Left lung (tissue), 10 donors: ENCODE data around the gene NEDD9. TPM values are rescaled to one million over a fixed set of nuclear protein-coding genes. Genes with fewer than 3 reads are reported as not detected.

Experiments
- ATAC-seq: fragments of 200-7000 bp; cut with Tn5 transposase; one replicate; pipeline ENCODE4 v1.9.1; 2020; ENCODE audit warnings: moderate library complexity
- DNase-seq, 4 donors: peaks; one replicate each; pipeline ENCODE4 v3.0.0-alpha.2; 2013 to 2020
- H3K27ac ChIP-seq, 2 donors: fragments of 200-600 bp; sonication (generic) in 1 of 2; one replicate each; pipeline versions ENCODE4 v1.5.0 to v1.8.0; 2020 to 2021
- H3K27me3 ChIP-seq, 2 donors: fragments of 200-600 bp; sonication (generic) in 1 of 2; one replicate each; pipeline versions ENCODE4 v1.5.0 to v1.8.0; 2020 to 2021
- H3K36me3 ChIP-seq, 2 donors: fragments of 200-600 bp; sonication (generic) in 1 of 2; one replicate each; pipeline versions ENCODE4 v1.5.0 to v1.8.0; 2020 to 2021
- H3K4me1 ChIP-seq, 2 donors: fragments of 200-600 bp; one replicate each; pipeline ENCODE4 v1.8.0; 2021
- H3K4me3 ChIP-seq, 2 donors: fragments of 200-600 bp; sonication (generic) in 1 of 2; one replicate each; pipeline versions ENCODE4 v1.5.0 to v1.8.0; 2020 to 2021; ENCODE audit warnings: mild to moderate bottlenecking in 1 of 2
- H3K9me3 ChIP-seq, 2 donors: fragments of 200-600 bp; sonication (generic) in 1 of 2; one replicate each; pipeline versions ENCODE4 v1.5.0 to v1.8.0; 2020 to 2021
- CTCF ChIP-seq, 2 donors: fragments of 200-600 bp; sonication (generic) in 1 of 2; IDR thresholded peaks; one replicate each; pipeline versions ENCODE4 v1.5.0 to v1.8.0; 2021; ENCODE audit warnings: antibody characterized with exemption in 2 of 2
- intact Hi-C, 2 donors: fragments of 100-400 bp; cut with DNase I; formaldehyde crosslinking; loops; one replicate each; pipeline versions ENCODE4 v1.11.2 to v1.14.2; 2022
- polyA plus RNA-seq, 6 donors: library from polyadenylated mRNA; unstranded; fragments of 120-200 nt; gene quantifications; one replicate each; pipeline ENCODE4 v1.2.1, GENCODE V29; 2013; ENCODE audit not compliant: insufficient read length in 6 of 6
- total RNA-seq, 2 donors: library from RNA; stranded (reverse); fragmentation: NEBNext Ultra II Directional; extraction: Animal tissue kit (Norgen Biotek cat#: 25700); gene quantifications; one replicate each; pipeline ENCODE4 v1.2.1, GENCODE V29; 2021
- donor health status: DM: no; HTN: yes; CAD: no.
- donor health status: DM: no; HTN: no; CAD: no.

NEDD9 gene
- total and polyA plus RNA-seq, 8 donors, result 54.3 to 193 (median 59.5) TPM

GRCh38 chr6:11263291-11263775 is 30.9 kb upstream of the NEDD9 start:
- no peaks in the 10 kb centered on the region for H3K36me3 ChIP-seq
- no peak overlapping the region for H3K4me3 ChIP-seq
- H3K9me3 ChIP-seq, result no peaks in the 10 kb centered on the region
- H3K27me3 ChIP-seq, result no peaks in the 10 kb centered on the region
- intact Hi-C loops, result no loop called here
- TF ChIP-seq CTCF (IDR thresholded peaks at IDR 0.05), result no peak
- peak overlapping the region; percentile 71 to 72 for H3K27ac ChIP-seq
- DNase-seq (peak in 3 of 4 donors; percentile 36 to 81 (median 80)), ATAC-seq (peak; percentile 87)
- peaks cover 21 to 31% of the 10 kb centered on the region in 2 donors for H3K4me1 ChIP-seq

- TF ChIP-seq CTCF (IDR thresholded peaks at IDR 0.05), result no peak
- intact Hi-C loops, result no loop called here
- Histone ChIP-seq H3K27ac (peak overlapping the region; percentile 35 to 72), H3K4me3 (no peak overlapping the region), H3K36me3 (no peaks in the 10 kb centered on the region), H3K27me3 (no peaks in the 10 kb centered on the region), H3K4me1 (peaks cover 21 to 35% of the 10 kb centered on the region in 2 donors), H3K9me3 (no peaks in the 10 kb centered on the region)
- DNase-seq, result no peak
- ATAC-seq, result peak; percentile 19
Observed at GRCh38 chr6:11262242-11262641, 29.8 kb upstream of the NEDD9 start.

- Histone ChIP-seq H3K4me3 (no peak overlapping the region), H3K27me3 (no peaks in the 10 kb centered on the region), H3K4me1 (peaks cover 21 to 35% of the 10 kb centered on the region in 2 donors), H3K9me3 (no peaks in the 10 kb centered on the region), H3K27ac (no peak overlapping the region), H3K36me3 (no peaks in the 10 kb centered on the region)
- ATAC-seq (no peak), DNase-seq (no peak)
- no peak for TF ChIP-seq CTCF (IDR thresholded peaks at IDR 0.05)
- intact Hi-C loops, result no loop called here
Observed at GRCh38 chr6:11260249-11261038, 28.0 kb upstream of the NEDD9 start.

- Histone ChIP-seq H3K27me3 (no peaks in the 10 kb centered on the region), H3K9me3 (no peaks in the 10 kb centered on the region), H3K4me3 (no peak overlapping the region), H3K27ac (peak overlapping the region; percentile 4 to 62), H3K4me1 (peaks cover 16 to 30% of the 10 kb centered on the region in 2 donors), H3K36me3 (no peaks in the 10 kb centered on the region)
- TF ChIP-seq CTCF (IDR thresholded peaks at IDR 0.05), result no peak
- ATAC-seq (peak; percentile 77), DNase-seq (peak in 1 of 4 donors; percentile 60)
- intact Hi-C loops, result no loop called here
Observed at GRCh38 chr6:11258260-11259237, 26.1 kb upstream of the NEDD9 start.
